IMR-90 (cell line): ENCODE data around the gene SMAD7. TPM values are rescaled to one million over a fixed set of nuclear protein-coding genes. Genes with fewer than 3 reads are reported as not detected.
A peak's percentile ranks its signal among the peaks of the same experiment; 100 is the strongest.

ENCODE experiments used
- ATAC-seq: fragments of 200-7000 bp; cut with Tn5 transposase; 2 replicates; pipeline ENCODE4 v1.9.1; 2020; ENCODE audit warnings: low read depth, mild to moderate bottlenecking, moderate library complexity
- BruUV-seq: library from RNA; stranded (reverse); fragments of 400-500 nt; replicated peaks from 2 replicates; lab custom pipeline; 2021; lab: Mats Ljungman, UMichigan
- CTCF ChIA-PET: fragments of 300-600 bp; formaldehyde crosslinking; extraction: SDS; loops from one replicate; lab custom pipeline; 2021; ENCODE audit warnings: antibody characterized with exemption; lab: Yijun Ruan, JAX
- POLR2A ChIA-PET: fragments of 300-600 bp; sonication (Branson Sonifier 250); formaldehyde crosslinking; loops from one replicate; lab custom pipeline; 2022; ENCODE audit warnings: antibody characterized with exemption; ENCODE audit not compliant: unreplicated experiment; lab: Charles Lee
- DNase-seq: peaks from one replicate; pipeline ENCODE4 v3.0.0; 2013
- H2AFZ ChIP-seq: replicated peaks from 2 replicates; pipeline ENCODE3; 2013; ENCODE audit warnings: low read length, mild to moderate bottlenecking; ENCODE audit not compliant: poor library complexity
- H2AK5ac ChIP-seq: 2 replicates; pipeline ENCODE4 v1.6.1; 2013; ENCODE audit warnings: low read depth, low read length, inconsistent platforms
- H2AK9ac ChIP-seq: replicated peaks from 2 replicates; pipeline ENCODE3; 2013; ENCODE audit warnings: mild to moderate bottlenecking, low read depth, low read length, moderate library complexity; ENCODE audit not compliant: poor library complexity
- H2BK120ac ChIP-seq: 2 replicates; pipeline ENCODE4 v1.6.1; 2013; ENCODE audit warnings: low read depth, low read length, inconsistent platforms
- H2BK15ac ChIP-seq: 3 replicates; pipeline ENCODE4 v1.6.1; 2013; ENCODE audit warnings: low read depth, low read length, inconsistent platforms
- H2BK20ac ChIP-seq: 2 replicates; pipeline ENCODE4 v1.6.1; 2013; ENCODE audit warnings: low read depth, mild to moderate bottlenecking, inconsistent platforms, low read length, moderate library complexity
- H2BK5ac ChIP-seq: 2 replicates; pipeline ENCODE4 v1.6.1; 2013; ENCODE audit warnings: mild to moderate bottlenecking, low read depth, low read length, inconsistent platforms; ENCODE audit not compliant: poor library complexity, severe bottlenecking
- H3K14ac ChIP-seq: replicated peaks from 2 replicates; pipeline ENCODE4 v1.6.1; 2013; ENCODE audit warnings: low read depth, low read length, inconsistent platforms
- H3K18ac ChIP-seq: 2 replicates; pipeline ENCODE4 v1.6.1; 2013; ENCODE audit warnings: low read depth, low read length, control low read depth
- H3K23ac ChIP-seq: 2 replicates; pipeline ENCODE4 v1.6.1; 2013; ENCODE audit warnings: low read depth, low read length, inconsistent platforms
- H3K27ac ChIP-seq: 2 replicates; pipeline ENCODE4 v1.5.1; 2013; ENCODE audit warnings: mild to moderate bottlenecking, control low read depth, low read length; ENCODE audit not compliant: insufficient read depth
- H3K27me3 ChIP-seq: 2 replicates; pipeline ENCODE4 v1.6.1; 2013; ENCODE audit warnings: low read length; ENCODE audit not compliant: control insufficient read depth, insufficient read depth
- H3K36me3 ChIP-seq: 2 replicates; pipeline ENCODE4 v1.6.1; 2013; ENCODE audit warnings: low read length, mixed read lengths; ENCODE audit not compliant: control insufficient read depth, insufficient read depth
- H3K4ac ChIP-seq: 2 replicates; pipeline ENCODE4 v1.6.1; 2013; ENCODE audit warnings: low read depth, low read length, inconsistent platforms
- H3K4me1 ChIP-seq: 2 replicates; pipeline ENCODE4 v1.6.1; 2013; ENCODE audit warnings: low read length, mixed read lengths; ENCODE audit not compliant: control insufficient read depth, insufficient read depth
- H3K4me2 ChIP-seq: 2 replicates; pipeline ENCODE4 v1.6.1; 2013; ENCODE audit warnings: low read depth, mild to moderate bottlenecking, control low read depth, low read length, moderate library complexity
- H3K4me3 ChIP-seq: 2 replicates; pipeline ENCODE4 v1.5.1; 2013; ENCODE audit warnings: low read depth, mild to moderate bottlenecking, control low read depth, low read length, moderate library complexity; ENCODE audit not compliant: insufficient read depth
- H3K56ac ChIP-seq: 2 replicates; pipeline ENCODE4 v1.6.1; 2013; ENCODE audit warnings: low read length, inconsistent platforms; ENCODE audit not compliant: insufficient read depth; ENCODE audit errors: extremely low read depth
- H3K79me1 ChIP-seq, 2 experiments: 2 replicates each; pipeline ENCODE4 v1.6.1; 2013; ENCODE audit warnings: low read length in 2 of 2, inconsistent platforms in 1 of 2, low read depth in 1 of 2
- H3K9ac ChIP-seq: 2 replicates; pipeline ENCODE4 v1.6.1; 2013; ENCODE audit warnings: low read depth, low read length, control low read depth
- H3K9me1 ChIP-seq: 2 replicates; pipeline ENCODE4 v1.6.1; 2013; ENCODE audit warnings: low read length, inconsistent platforms; ENCODE audit not compliant: insufficient read depth
- H3K9me3 ChIP-seq: 2 replicates; pipeline ENCODE4 v1.6.1; 2013; ENCODE audit warnings: low read length; ENCODE audit not compliant: control insufficient read depth, insufficient read depth
- H4K20me1 ChIP-seq: 2 replicates; pipeline ENCODE4 v1.6.1; 2013; ENCODE audit warnings: low read length, inconsistent platforms; ENCODE audit not compliant: insufficient read depth
- H4K5ac ChIP-seq: 2 replicates; pipeline ENCODE4 v1.6.1; 2013; ENCODE audit warnings: mild to moderate bottlenecking, low read depth, low read length, control low read depth
- H4K8ac ChIP-seq, 2 experiments: 2 replicates each; pipeline ENCODE4 v1.6.1; 2013; ENCODE audit warnings: low read depth in 2 of 2, low read length in 2 of 2, control low read depth in 1 of 2, inconsistent platforms in 1 of 2
- H4K91ac ChIP-seq: 2 replicates; pipeline ENCODE4 v1.6.1; 2013; ENCODE audit warnings: low read depth, low read length, inconsistent platforms; ENCODE audit not compliant: insufficient read depth
- BHLHE40 ChIP-seq: fragments of 150-350 bp; IDR thresholded peaks from 2 replicates; pipeline ENCODE4 v1.6.1; 2016; ENCODE audit warnings: mild to moderate bottlenecking, low read depth, low read length
- CEBPB ChIP-seq: IDR thresholded peaks from 2 replicates; pipeline ENCODE4 v1.6.1; 2012; ENCODE audit warnings: low read depth, low read length, improper control_type of control experiment
- CHD1 ChIP-seq: IDR thresholded peaks from 2 replicates; pipeline ENCODE4 v1.6.1; 2012; ENCODE audit warnings: low read depth, low read length, improper control_type of control experiment
- ELK1 ChIP-seq: fragments of 150-350 bp; IDR thresholded peaks from 2 replicates; pipeline ENCODE4 v1.6.1; 2016; ENCODE audit warnings: low read depth, mild to moderate bottlenecking, low read length, moderate library complexity, borderline replicate concordance
- FOS ChIP-seq: fragments of 150-350 bp; IDR thresholded peaks from 2 replicates; pipeline ENCODE4 v1.6.1; 2016; ENCODE audit warnings: low read depth, low read length
- MAFK ChIP-seq: IDR thresholded peaks from 2 replicates; pipeline ENCODE4 v1.6.1; 2012; ENCODE audit warnings: low read depth, low read length, improper control_type of control experiment
- MAZ ChIP-seq: IDR thresholded peaks from 2 replicates; pipeline ENCODE4 v1.6.1; 2012; ENCODE audit warnings: low read depth, mild to moderate bottlenecking, low read length, improper control_type of control experiment, moderate library complexity, borderline replicate concordance
- MXI1 ChIP-seq: IDR thresholded peaks from 2 replicates; pipeline ENCODE4 v1.6.1; 2012; ENCODE audit warnings: low read depth, mild to moderate bottlenecking, low read length, moderate library complexity, borderline replicate concordance
- NFE2L2 ChIP-seq: fragments of 150-350 bp; IDR thresholded peaks from 2 replicates; pipeline ENCODE4 v1.6.1; 2016; ENCODE audit warnings: low read depth, mild to moderate bottlenecking, low read length
- POLR2A ChIP-seq: IDR thresholded peaks from 2 replicates; pipeline ENCODE4 v1.6.1; 2012; ENCODE audit warnings: mild to moderate bottlenecking, low read depth, low read length
- RAD21 ChIP-seq: IDR thresholded peaks from 2 replicates; pipeline ENCODE4 v1.6.1; 2012; ENCODE audit warnings: low read length, improper control_type of control experiment
- RCOR1 ChIP-seq: IDR thresholded peaks from 2 replicates; pipeline ENCODE4 v1.6.1; 2012; ENCODE audit warnings: mild to moderate bottlenecking, low read length, improper control_type of control experiment; ENCODE audit not compliant: insufficient replicate concordance
- RFX5 ChIP-seq: IDR thresholded peaks from 2 replicates; pipeline ENCODE4 v1.8.0; 2012; ENCODE audit warnings: low read depth, mild to moderate bottlenecking, low read length, moderate library complexity
- USF2 ChIP-seq: fragments of 150-350 bp; IDR thresholded peaks from 2 replicates; pipeline ENCODE4 v1.6.1; 2017; ENCODE audit warnings: mild to moderate bottlenecking, antibody characterized with exemption, low read length, low read depth
- WGBS, 2 experiments: methylation state at CpG; one replicate each; pipeline versions ENCODE4 v1.1.5 to v1.1.7; 2013; ENCODE audit warnings: missing lambda C conversion rate in 2 of 2; ENCODE audit not compliant: insufficient read length in 1 of 2; ENCODE audit errors: extremely low coverage in 2 of 2; 5-methylcytosine and 5-hydroxymethylcytosine counted together
- dilution Hi-C: fragments of 300-500 bp; cut with HindIII; formaldehyde crosslinking; loops from one replicate; pipeline ENCODE4 v1.14.3; 2018; ENCODE audit warnings: low sequenced_read_pairs; ENCODE audit not compliant: unreplicated experiment
- in situ Hi-C: fragments of 300-500 bp; cut with MboI; formaldehyde crosslinking; loops from 3 replicates; pipeline ENCODE4 v1.14.3; 2019; ENCODE audit warnings: low sequenced_read_pairs, inconsistent platforms, mixed read lengths
- intact Hi-C: fragments of 100-400 bp; cut with micrococcal nuclease; formaldehyde crosslinking; loops from 2 replicates; pipeline ENCODE4 v1.10.0; 2022
- polyA plus RNA-seq, 3 experiments: library from polyadenylated mRNA; depleted of rRNA; stranded (reverse); fragments of >200 nt; gene quantifications; 2 replicates each; pipeline ENCODE4 v1.2.3, GENCODE V29; 2012; ENCODE audit warnings: low replicate concordance in 1 of 3
- total RNA-seq: library from RNA; depleted of rRNA; stranded (reverse); fragments of >200 nt; gene quantifications from 2 replicates; pipeline ENCODE4 v1.2.3, GENCODE V29; 2012

SMAD7 gene
- total and polyA plus RNA-seq, 2 of the 4 experiments (the other 2 are of a cell fraction): 15.8 to 17.6 TPM

DNA sequence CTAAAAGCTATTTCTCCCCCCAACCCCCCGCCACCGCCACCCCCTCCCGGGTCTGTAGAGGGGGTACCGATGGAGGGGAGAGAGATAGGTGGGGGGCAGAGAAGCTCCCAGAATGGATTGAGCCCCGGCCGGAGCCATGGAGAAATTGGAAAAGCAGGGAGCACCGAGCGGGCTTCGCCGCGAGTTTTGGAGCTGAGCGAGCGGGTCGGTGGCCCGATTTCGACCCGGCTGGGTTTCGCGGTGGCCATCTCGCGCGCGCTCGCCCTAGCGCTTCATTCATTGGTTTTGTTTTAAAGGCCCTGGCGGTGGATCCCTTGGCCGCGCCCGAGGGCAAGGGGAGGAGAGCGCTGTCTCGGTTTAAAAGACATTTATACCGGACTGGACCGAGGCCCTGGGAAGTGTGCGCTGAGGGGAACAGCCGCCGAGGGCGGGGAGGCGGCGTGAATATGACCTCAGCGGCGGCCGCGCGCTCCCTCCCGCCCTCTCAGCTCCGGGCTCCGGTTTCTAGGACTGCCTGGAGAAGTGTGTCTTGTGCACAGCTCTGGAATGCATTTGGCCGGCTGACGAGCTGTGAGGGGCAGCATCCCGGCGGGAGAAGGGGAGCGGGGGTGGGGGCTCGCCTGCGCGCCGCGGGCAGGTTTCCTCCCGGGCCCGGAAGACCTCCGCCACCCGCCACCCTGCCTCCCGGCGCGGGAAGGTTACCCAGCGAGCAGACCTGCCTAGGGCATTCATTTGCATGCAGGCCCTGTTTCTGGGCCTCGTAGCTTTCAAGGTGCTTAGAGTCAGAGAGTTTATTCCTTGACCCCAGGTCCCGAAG is 1.7 kb upstream of the SMAD7 start:
- dilution Hi-C loops (no loop called here), intact Hi-C loops (loop anchor here (5.0 kb wide), 2 partner anchors 145 to 465 kb away; no protein-coding TSS in a partner anchor), in situ Hi-C loops (no loop called here)
- BruUV-seq: no TSS peak
- peaks cover 31% of the 10 kb centered on the region for H4K20me1 ChIP-seq
- peak overlapping the region; percentile 93 for H2AK5ac ChIP-seq
- peak overlapping the region; percentile 90 for H2BK120ac ChIP-seq
- H3K56ac ChIP-seq: peak overlapping the region; percentile 93
- DNase-seq (peak; percentile 86), ATAC-seq (peak; percentile 61)
- peaks cover 16% of the 10 kb centered on the region for H3K36me3 ChIP-seq
- H2BK15ac ChIP-seq: peak overlapping the region; percentile 90; the same call in 1 of the 3 replicates
- H2AFZ ChIP-seq: peak overlapping the region; percentile 91
- peak overlapping the region; percentile 81 for H3K9ac ChIP-seq
- peaks cover 0 to 15% of the 10 kb centered on the region in 2 experiments; a peak in 3 of 4 replicates for H3K79me1 ChIP-seq
- H3K27ac ChIP-seq: peak overlapping the region; percentile 96
- peak overlapping the region; percentile 94 for H2AK9ac ChIP-seq
- H2BK20ac ChIP-seq: peak overlapping the region; percentile 88
- H3K14ac ChIP-seq: peak overlapping the region; percentile 91
- H3K9me1 ChIP-seq: peaks cover 13% of the 10 kb centered on the region
- H4K8ac ChIP-seq: peak overlapping the region; percentile 54 to 83; a peak in 3 of 4 replicates
- peaks cover 18% of the 10 kb centered on the region for H3K4me1 ChIP-seq
- peak overlapping the region; percentile 76 for H2BK5ac ChIP-seq
- H3K23ac ChIP-seq: peak overlapping the region; percentile 80
- peak overlapping the region; percentile 88 for H4K91ac ChIP-seq
- CTCF ChIA-PET: interaction anchor here (0.6 to 1.1 kb wide), 3 partner anchors 120 to 295 kb away, joined by 3 to 4 read pairs (median 3); no protein-coding TSS in a partner anchor
- POLR2A ChIA-PET: interaction anchor here (0.6 to 0.9 kb wide), 5 partner anchors 10 to 237 kb away, joined by 3 to 17 read pairs (median 6); no protein-coding TSS in a partner anchor
- peak overlapping the region; percentile 88 for H3K18ac ChIP-seq
- peak overlapping the region; percentile 86 for H3K4ac ChIP-seq
- peak overlapping the region; percentile 71 for H4K5ac ChIP-seq
- peak overlapping the region; percentile 57 for H3K4me3 ChIP-seq
- TF ChIP-seq RCOR1: no peak
- TF ChIP-seq USF2: no peak
- TF ChIP-seq MAZ: peak; percentile 93
- TF ChIP-seq ELK1: no peak
- TF ChIP-seq RAD21: peak; percentile 16; the same call in 1 of the 2 replicates
- TF ChIP-seq CHD1: no peak; the same call in 1 of the 2 replicates
- TF ChIP-seq MAFK: no peak
- TF ChIP-seq NFE2L2: no peak
- peak; percentile 42; the same call in 1 of the 2 replicates for TF ChIP-seq RFX5
- TF ChIP-seq FOS: 0 out of 2 replicates have a peak, but pooled peaks have one; percentile 3
- TF ChIP-seq MXI1: peak; percentile 58; the same call in 1 of the 2 replicates
- no peak for TF ChIP-seq CEBPB
- TF ChIP-seq POLR2A: peak; percentile 85
- peak; percentile 71 for TF ChIP-seq BHLHE40
- no peaks in the 10 kb centered on the region for H3K27me3 ChIP-seq
- WGBS, 2 experiments: 1% methylated on average over 21 of the region's 67 CpGs; no CpG with 5 or more reads in 1 of the 2 experiments
- H3K9me3 ChIP-seq: no peaks in the 10 kb centered on the region
- H3K4me2 ChIP-seq: peak overlapping the region; percentile 87
